Stomach (tissue), 9 donors: Measurements from ENCODE around the gene CHTF18. TPM values are rescaled to one million over a fixed set of nuclear protein-coding genes. Genes with fewer than 3 reads are reported as not detected.

ENCODE experiments used
- DNase-seq, 2 donors: peaks; one replicate each; pipeline versions ENCODE4 v3.0.0 to v3.0.0-alpha.2; 2013 to 2019
- H3K27ac ChIP-seq, 5 donors: fragments of 200-600 bp in 4 of 5; sonication (generic) in 4 of 5; one replicate each; pipeline ENCODE4 v1.5.1; 2013 to 2019; ENCODE audit warnings: mild to moderate bottlenecking in 1 of 5, moderate library complexity in 1 of 5
- H3K27me3 ChIP-seq, 3 donors: fragments of 200-600 bp; sonication (generic); one replicate each; pipeline ENCODE4 v1.5.1; 2017 to 2019; ENCODE audit warnings: mixed run types in 1 of 3
- H3K36me3 ChIP-seq, 4 donors: fragments of 200-600 bp; sonication (generic); 1 replicate in 3 of 4; 2 replicates in 1 of 4; pipeline ENCODE4 v1.5.1; 2016 to 2019
- H3K4me1 ChIP-seq, 4 donors: fragments of 200-600 bp; sonication (generic); one replicate each; pipeline ENCODE4 v1.5.1; 2016 to 2019
- H3K4me3 ChIP-seq, 4 donors: fragments of 200-600 bp; sonication (generic) in 3 of 4; one replicate each; pipeline ENCODE4 v1.5.1; 2016 to 2019; ENCODE audit warnings: mild to moderate bottlenecking in 1 of 4
- H3K9me3 ChIP-seq, 4 donors: fragments of 200-600 bp; sonication (generic); one replicate each; pipeline ENCODE4 v1.5.1; 2016 to 2019
- CTCF ChIP-seq, 7 experiments: fragments of 450-650 bp in 4 of 7; fragments of 200-600 bp in 3 of 7; sonication (generic) in 3 of 7; IDR thresholded peaks; one replicate each; pipeline ENCODE4 v1.5.1; 2016 to 2019; ENCODE audit warnings: antibody characterized with exemption in 7 of 7, control low read depth in 2 of 7, mild to moderate bottlenecking in 1 of 7
- EP300 ChIP-seq: sonication (generic); formaldehyde crosslinking; IDR thresholded peaks from one replicate; pipeline ENCODE4 v1.6.1; 2017; ENCODE audit warnings: antibody characterized with exemption
- POLR2A ChIP-seq, 4 donors: fragments of 450-650 bp; IDR thresholded peaks; one replicate each; pipeline ENCODE4 v1.6.1; 2016; ENCODE audit warnings: antibody characterized with exemption in 4 of 4, control low read depth in 2 of 4, mild to moderate bottlenecking in 1 of 4, moderate library complexity in 1 of 4
- POLR2AphosphoS5 ChIP-seq, 3 donors: sonication (generic); formaldehyde crosslinking; IDR thresholded peaks; one replicate each; pipeline ENCODE4 v1.6.1; 2016; ENCODE audit warnings: antibody characterized with exemption in 3 of 3
- WGBS, 5 donors: extraction: QIAGEN DNeasy Blood & Tissue Kit in 3 of 5; methylation state at CpG; one replicate each; pipeline versions ENCODE4 v1.1.5 to v1.1.7; 2013 to 2018; 5-methylcytosine and 5-hydroxymethylcytosine counted together
- intact Hi-C: fragments of 100-400 bp; cut with DNase I; formaldehyde crosslinking; loops from one replicate; pipeline ENCODE4 v1.15.1; 2023; ENCODE audit warnings: low total_unique reads
- polyA plus RNA-seq, 3 donors: library from polyadenylated mRNA; stranded (reverse); fragments of 200-250 nt; gene quantifications; one replicate each; pipeline ENCODE4 v1.2.3, GENCODE V29; 2013
- small RNA-seq, 4 donors: library from RNA; depleted of rRNA; stranded (forward); fragments of <200 nt; gene quantifications; one replicate each; pipeline ENCODE3, GENCODE V24; 2016
- total RNA-seq, 5 donors: library from RNA; depleted of rRNA; stranded (reverse); fragments of >200 nt; gene quantifications; one replicate each; pipeline versions ENCODE4 v1.1.0 to v1.2.3, GENCODE V29; 2014 to 2016
- donor health status: healthy with polysubstance abuse.
- donor health status: Bipolar disorder and iron deficiency.
- donor health status: healthy.

The CHTF18 gene
- total and polyA plus RNA-seq, 8 donors = 2.9 to 143 (median 21.5) TPM

GRCh38 chr16:845351-845745 is 56.9 kb downstream of the CHTF18 start:
- DNase-seq = no peak

GRCh38 chr16:847151-847550 is 58.7 kb downstream of the CHTF18 start:
- Histone ChIP-seq H3K4me3 (no peak overlapping the region), H3K9me3 (peaks cover 0 to 31% (median 2%) of the 10 kb centered on the region in 4 donors), H3K4me1 (no peaks in the 10 kb centered on the region), H3K27me3 (peaks cover 0 to 12% (median 0%) of the 10 kb centered on the region in 3 donors), H3K36me3 (no peaks in the 10 kb centered on the region), H3K27ac (no peak overlapping the region)
- no peak for TF ChIP-seq CTCF (IDR thresholded peaks at IDR 0.05)
- no peak for TF ChIP-seq POLR2AphosphoS5 (IDR thresholded peaks at IDR 0.05)
- TF ChIP-seq EP300 = no peak
- no peak for TF ChIP-seq POLR2A (IDR thresholded peaks at IDR 0.05)
- no peak for DNase-seq
- intact Hi-C loops = no loop called here
- WGBS, 5 donors = 88 to 96% (median 91%) methylated on average over 10 of the region's 10 CpGs

More at GRCh38 chr16:845351-845745, 56.9 kb downstream of the CHTF18 start:
- no peaks in the 10 kb centered on the region for H3K4me1 ChIP-seq
- WGBS, 5 donors = 74 to 91% (median 81%) methylated on average over 26 of the region's 26 CpGs
- peaks cover 0 to 22% (median 2%) of the 10 kb centered on the region in 4 donors for H3K9me3 ChIP-seq
- TF ChIP-seq POLR2A (IDR thresholded peaks at IDR 0.05) = no peak
- no peak for TF ChIP-seq EP300
- no peak for TF ChIP-seq CTCF (IDR thresholded peaks at IDR 0.05)
- no peak for TF ChIP-seq POLR2AphosphoS5 (IDR thresholded peaks at IDR 0.05)
- intact Hi-C loops = no loop called here
- H3K4me3 ChIP-seq = no peak overlapping the region
- H3K27ac ChIP-seq = no peak overlapping the region
- peaks cover 4 to 30% (median 5%) of the 10 kb centered on the region in 3 donors for H3K27me3 ChIP-seq
- H3K36me3 ChIP-seq = no peaks in the 10 kb centered on the region

Small RNA genes within 50 kb of the gene (small RNA-seq; reads per million reads assigned to genes)
- gene MIR662 = 0 reads per million in 4 donors

Other genes starting within 250 kb of the CHTF18 start
- gene PRR35, start 228.2 kb upstream of the CHTF18 start, total RNA-seq = not detected
- gene PRR35, start 228.2 kb upstream of the CHTF18 start, polyA plus RNA-seq = not detected
- under 1 TPM in 2 of 5 donors, not detected in 3; 0.89 to 0.92 TPM for gene NHLRC4, start 221.6 kb upstream of the CHTF18 start, total RNA-seq
- gene NHLRC4, start 221.6 kb upstream of the CHTF18 start, polyA plus RNA-seq = 1 to 10 TPM in 2 of 3 donors, under 1 TPM in 1; 0.35 to 1.4 (median 1.4) TPM
- gene PIGQ, start 218.7 kb upstream of the CHTF18 start, total RNA-seq = 100 to 1,000 TPM in 2 of 5 donors, 10 to 100 TPM in 3; 14.3 to 217 (median 52.6) TPM
- gene PIGQ, start 218.7 kb upstream of the CHTF18 start, polyA plus RNA-seq = 10 to 100 TPM; 30.1 to 46.5 (median 38.0) TPM
- 100 to 1,000 TPM in 1 of 5 donors, 10 to 100 TPM in 4; 17.6 to 101 (median 51.3) TPM for gene RAB40C, start 198.6 kb upstream of the CHTF18 start, total RNA-seq
- 10 to 100 TPM; 20.9 to 24.6 (median 22.1) TPM for gene RAB40C, start 198.6 kb upstream of the CHTF18 start, polyA plus RNA-seq
- gene WFIKKN1, start 157.6 kb upstream of the CHTF18 start, total RNA-seq = 10 to 100 TPM in 1 of 5 donors, 1 to 10 TPM in 1, under 1 TPM in 2, not detected in 1; 0.14 to 25.8 (median 2.5) TPM
- gene WFIKKN1, start 157.6 kb upstream of the CHTF18 start, polyA plus RNA-seq = 1 to 10 TPM; 1.0 to 2.0 (median 1.5) TPM
- gene METTL26, start 152.3 kb upstream of the CHTF18 start, total RNA-seq = 100 to 1,000 TPM in 2 of 5 donors, 10 to 100 TPM in 3; 17.3 to 271 (median 82.9) TPM
- gene METTL26, start 152.3 kb upstream of the CHTF18 start, polyA plus RNA-seq = 100 to 1,000 TPM; 177 to 234 (median 218) TPM
- gene MCRIP2, start 146.8 kb upstream of the CHTF18 start, total RNA-seq = 100 to 1,000 TPM in 1 of 5 donors, 10 to 100 TPM in 4; 14.0 to 440 (median 67.7) TPM
- 100 to 1,000 TPM in 2 of 3 donors, 10 to 100 TPM in 1; 83.2 to 109 (median 107) TPM for gene MCRIP2, start 146.8 kb upstream of the CHTF18 start, polyA plus RNA-seq
- 100 to 1,000 TPM in 2 of 5 donors, 10 to 100 TPM in 3; 27.2 to 114 (median 30.9) TPM for gene WDR90, start 139.3 kb upstream of the CHTF18 start, total RNA-seq
- gene WDR90, start 139.3 kb upstream of the CHTF18 start, polyA plus RNA-seq = 10 to 100 TPM; 19.9 to 33.6 (median 22.0) TPM
- 100 to 1,000 TPM in 3 of 5 donors, 10 to 100 TPM in 2; 41.5 to 574 (median 171) TPM for gene RHOT2, start 120.5 kb upstream of the CHTF18 start, total RNA-seq
- gene RHOT2, start 120.5 kb upstream of the CHTF18 start, polyA plus RNA-seq = 100 to 1,000 TPM in 1 of 3 donors, 10 to 100 TPM in 2; 68.1 to 151 (median 68.8) TPM
- 10 to 100 TPM in 1 of 5 donors, 1 to 10 TPM in 2, not detected in 2; 1.3 to 48.7 (median 6.7) TPM for gene RHBDL1, start 112.9 kb upstream of the CHTF18 start, total RNA-seq
- 1 to 10 TPM in 2 of 3 donors, not detected in 1; 2.1 to 3.3 TPM for gene RHBDL1, start 112.9 kb upstream of the CHTF18 start, polyA plus RNA-seq
- gene STUB1, start 108.2 kb upstream of the CHTF18 start, total RNA-seq = 100 to 1,000 TPM in 3 of 5 donors, 10 to 100 TPM in 2; 43.5 to 307 (median 206) TPM
- gene STUB1, start 108.2 kb upstream of the CHTF18 start, polyA plus RNA-seq = 100 to 1,000 TPM; 123 to 183 (median 128) TPM
- 100 to 1,000 TPM in 4 of 5 donors, 10 to 100 TPM in 1; 24.2 to 229 (median 123) TPM for gene JMJD8, start 104.3 kb upstream of the CHTF18 start, total RNA-seq
- 10 to 100 TPM; 27.6 to 44.2 (median 31.9) TPM for gene JMJD8, start 104.3 kb upstream of the CHTF18 start, polyA plus RNA-seq
- gene WDR24, start 98.2 kb upstream of the CHTF18 start, total RNA-seq = 10 to 100 TPM in 4 of 5 donors, 1 to 10 TPM in 1; 2.0 to 72.3 (median 27.4) TPM
- 1 to 10 TPM; 4.7 to 6.7 (median 5.7) TPM for gene WDR24, start 98.2 kb upstream of the CHTF18 start, polyA plus RNA-seq
- under 1 TPM in 2 of 5 donors, not detected in 3; 0.37 to 0.72 TPM for gene FBXL16, start 82.8 kb upstream of the CHTF18 start, total RNA-seq
- gene FBXL16, start 82.8 kb upstream of the CHTF18 start, polyA plus RNA-seq = 1 to 10 TPM in 2 of 3 donors, under 1 TPM in 1; 0.61 to 3.6 (median 1.3) TPM
- 10 to 100 TPM in 4 of 5 donors, 1 to 10 TPM in 1; 7.1 to 79.7 (median 20.4) TPM for gene METRN, start 73.5 kb upstream of the CHTF18 start, total RNA-seq
- gene METRN, start 73.5 kb upstream of the CHTF18 start, polyA plus RNA-seq = 10 to 100 TPM; 36.9 to 45.8 (median 39.4) TPM
- gene ANTKMT, start 67.5 kb upstream of the CHTF18 start, total RNA-seq = 100 to 1,000 TPM in 1 of 5 donors, 10 to 100 TPM in 3, 1 to 10 TPM in 1; 9.7 to 602 (median 44.9) TPM
- gene ANTKMT, start 67.5 kb upstream of the CHTF18 start, polyA plus RNA-seq = 10 to 100 TPM; 35.9 to 65.0 (median 58.0) TPM
- 10 to 100 TPM in 1 of 5 donors, 1 to 10 TPM in 1, not detected in 3; 1.3 to 14.3 TPM for gene CCDC78, start 62.2 kb upstream of the CHTF18 start, total RNA-seq
- gene CCDC78, start 62.2 kb upstream of the CHTF18 start, polyA plus RNA-seq = 1 to 10 TPM in 2 of 3 donors, not detected in 1; 1.3 to 1.7 TPM
- gene HAGHL, start 61.5 kb upstream of the CHTF18 start, total RNA-seq = 10 to 100 TPM in 1 of 5 donors, 1 to 10 TPM in 2, not detected in 2; 3.3 to 19.9 (median 4.0) TPM
- 1 to 10 TPM; 3.1 to 7.9 (median 3.7) TPM for gene HAGHL, start 61.5 kb upstream of the CHTF18 start, polyA plus RNA-seq
- gene CIAO3, start 47.6 kb upstream of the CHTF18 start, total RNA-seq = 100 to 1,000 TPM in 1 of 5 donors, 10 to 100 TPM in 4; 35.4 to 145 (median 62.9) TPM
- gene CIAO3, start 47.6 kb upstream of the CHTF18 start, polyA plus RNA-seq = 10 to 100 TPM; 22.8 to 37.6 (median 37.2) TPM
- 10 to 100 TPM in 1 of 5 donors, 1 to 10 TPM in 3, not detected in 1; 1.6 to 41.5 (median 3.4) TPM for gene MSLN, start 27.9 kb upstream of the CHTF18 start, total RNA-seq
- gene MSLN, start 27.9 kb upstream of the CHTF18 start, polyA plus RNA-seq = 10 to 100 TPM in 1 of 3 donors, 1 to 10 TPM in 1, under 1 TPM in 1; 0.92 to 83.7 (median 6.1) TPM
- 10 to 100 TPM in 4 of 5 donors, 1 to 10 TPM in 1; 9.0 to 43.7 (median 37.9) TPM for gene RPUSD1, start 239 bp upstream of the CHTF18 start, total RNA-seq
- gene RPUSD1, start 239 bp upstream of the CHTF18 start, polyA plus RNA-seq = 10 to 100 TPM; 16.4 to 22.9 (median 17.3) TPM
- gene GNG13, start 12.1 kb downstream of the CHTF18 start, total RNA-seq = not detected
- not detected for gene GNG13, start 12.1 kb downstream of the CHTF18 start, polyA plus RNA-seq
- 100 to 1,000 TPM in 1 of 5 donors, 10 to 100 TPM in 3, 1 to 10 TPM in 1; 7.6 to 121 (median 13.0) TPM for gene LMF1, start 182.4 kb downstream of the CHTF18 start, total RNA-seq
- 10 to 100 TPM; 15.3 to 25.5 (median 16.3) TPM for gene LMF1, start 182.4 kb downstream of the CHTF18 start, polyA plus RNA-seq
- gene SOX8, start 193.2 kb downstream of the CHTF18 start, total RNA-seq = 10 to 100 TPM in 1 of 5 donors, 1 to 10 TPM in 1, under 1 TPM in 1, not detected in 2; 0.45 to 15.1 (median 3.3) TPM
- gene SOX8, start 193.2 kb downstream of the CHTF18 start, polyA plus RNA-seq = 1 to 10 TPM in 1 of 3 donors, under 1 TPM in 1, not detected in 1; 0.50 to 1.1 TPM